AG04450 (cell line): Measurements from ENCODE around the gene GMDS. TPM values are rescaled to one million over a fixed set of nuclear protein-coding genes. Genes with fewer than 3 reads are reported as not detected.

Source experiments
- CTCF ChIA-PET: fragments of 300-600, 350-600 bp; formaldehyde crosslinking; extraction: SDS; loops from one replicate; lab custom pipeline; 2022; ENCODE audit warnings: antibody characterized with exemption, inconsistent platforms; lab: Charles Lee
- POLR2A ChIA-PET: fragments of 350-600 bp; formaldehyde crosslinking; extraction: SDS; loops from one replicate; lab custom pipeline; 2021; ENCODE audit warnings: antibody characterized with exemption, inconsistent platforms; lab: Yijun Ruan, JAX
- DNase-seq: peaks from one replicate; pipeline ENCODE4 v3.0.0-alpha.2; 2011; ENCODE audit warnings: low read depth, low spot score
- H3K27ac ChIP-seq: one replicate; pipeline ENCODE4 v1.5.1; 2012; ENCODE audit warnings: low read depth, low read length, control low read depth
- H3K27me3 ChIP-seq: one replicate; pipeline ENCODE4 v1.6.0; 2012; ENCODE audit warnings: low read length; ENCODE audit not compliant: control insufficient read depth, insufficient read depth
- H3K4me3 ChIP-seq: 2 replicates; pipeline ENCODE4 v1.5.1; 2011; ENCODE audit warnings: mild to moderate bottlenecking, low read depth, low read length, control low read depth
- H3K9me3 ChIP-seq: 2 replicates; pipeline ENCODE4 v1.5.1; 2012; ENCODE audit warnings: low read length; ENCODE audit not compliant: control insufficient read depth, insufficient read depth
- polyA plus RNA-seq: library from polyadenylated mRNA; depleted of rRNA; stranded (reverse); fragments of >200 nt; gene quantifications from 2 replicates; pipeline ENCODE4 v1.2.3, GENCODE V29; 2011
- TF ChIP-seq, protein P1 (sequence below): IDR thresholded peaks from 2 replicates; pipeline ENCODE4 v1.5.1; 2011; ENCODE audit warnings: low read depth, low read length, control low read depth, inconsistent platforms

GMDS gene
- polyA plus RNA-seq, 1 experiment: 26.4 TPM

DNA sequence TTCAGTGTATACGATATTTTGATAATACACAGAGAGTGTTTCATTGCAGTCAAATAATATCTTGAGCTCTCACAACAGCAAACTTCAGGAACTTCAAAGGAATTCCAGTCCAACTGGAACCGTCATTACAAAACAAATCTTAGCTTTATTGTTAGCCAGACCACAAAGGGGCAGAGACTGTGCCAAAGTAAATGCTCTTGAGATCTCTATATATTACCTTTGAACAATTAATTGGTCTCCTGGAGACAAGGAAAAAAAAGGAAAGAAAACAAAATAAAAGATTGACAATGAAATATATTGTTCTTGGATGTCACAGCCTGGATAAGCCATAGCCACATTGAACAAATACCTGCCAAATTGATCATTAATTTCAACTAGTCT is 565.7 kb downstream of the GMDS start:
- Histone ChIP-seq H3K4me3 (no peak overlapping the region), H3K27me3 (no peaks in the 10 kb centered on the region), H3K27ac (no peak overlapping the region), H3K9me3 (no peaks in the 10 kb centered on the region; the same call in 1 of the 2 replicates)
- TF ChIP-seq, protein P1, sequence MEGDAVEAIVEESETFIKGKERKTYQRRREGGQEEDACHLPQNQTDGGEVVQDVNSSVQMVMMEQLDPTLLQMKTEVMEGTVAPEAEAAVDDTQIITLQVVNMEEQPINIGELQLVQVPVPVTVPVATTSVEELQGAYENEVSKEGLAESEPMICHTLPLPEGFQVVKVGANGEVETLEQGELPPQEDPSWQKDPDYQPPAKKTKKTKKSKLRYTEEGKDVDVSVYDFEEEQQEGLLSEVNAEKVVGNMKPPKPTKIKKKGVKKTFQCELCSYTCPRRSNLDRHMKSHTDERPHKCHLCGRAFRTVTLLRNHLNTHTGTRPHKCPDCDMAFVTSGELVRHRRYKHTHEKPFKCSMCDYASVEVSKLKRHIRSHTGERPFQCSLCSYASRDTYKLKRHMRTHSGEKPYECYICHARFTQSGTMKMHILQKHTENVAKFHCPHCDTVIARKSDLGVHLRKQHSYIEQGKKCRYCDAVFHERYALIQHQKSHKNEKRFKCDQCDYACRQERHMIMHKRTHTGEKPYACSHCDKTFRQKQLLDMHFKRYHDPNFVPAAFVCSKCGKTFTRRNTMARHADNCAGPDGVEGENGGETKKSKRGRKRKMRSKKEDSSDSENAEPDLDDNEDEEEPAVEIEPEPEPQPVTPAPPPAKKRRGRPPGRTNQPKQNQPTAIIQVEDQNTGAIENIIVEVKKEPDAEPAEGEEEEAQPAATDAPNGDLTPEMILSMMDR: no peak
- CTCF ChIA-PET: interaction anchor here (2.3 kb wide), 1 partner anchor 425 kb away, joined by 5 read pairs; no protein-coding TSS in a partner anchor
- no peak for DNase-seq
- POLR2A ChIA-PET: no interaction called here

DNA sequence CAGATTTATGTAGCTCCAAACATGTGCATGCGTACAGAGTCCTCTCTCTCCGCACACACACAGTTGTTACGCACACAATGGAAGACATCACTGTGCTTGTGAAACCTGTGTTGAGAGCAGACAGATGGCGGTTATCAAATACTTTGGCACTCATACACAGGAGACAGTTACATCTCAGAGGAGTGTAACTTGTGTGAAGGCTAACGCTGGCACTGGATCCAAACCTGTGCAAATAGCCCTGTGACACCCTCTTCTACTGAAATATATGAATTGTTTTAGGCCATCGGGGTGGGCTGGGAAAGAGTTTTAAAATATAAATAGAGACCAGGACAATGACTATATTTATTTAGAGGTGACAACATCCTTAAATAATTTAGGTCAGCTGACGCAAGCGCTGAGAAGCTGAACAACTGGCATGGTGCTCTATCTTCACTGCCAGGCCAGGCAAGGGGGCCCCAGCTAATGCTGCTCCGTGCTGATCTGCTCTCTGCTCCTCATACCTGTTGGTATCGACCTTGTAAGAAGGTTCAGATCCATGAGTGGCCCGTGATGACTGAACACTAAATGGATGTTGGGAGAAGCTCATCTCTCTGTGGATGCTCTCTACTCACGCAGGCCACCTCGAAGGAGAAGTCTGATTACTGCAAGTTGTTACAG is 566.2 kb downstream of the GMDS start:
- TF ChIP-seq, protein P1: no peak
- POLR2A ChIA-PET: no interaction called here

GRCh38 chr6:1678201-1678600 is 567.2 kb downstream of the GMDS start:
- TF ChIP-seq, protein P1: no peak
- no peak for DNase-seq
- CTCF ChIA-PET: interaction anchor here (1.4 to 2.3 kb wide), 2 partner anchors 9 to 426 kb away, joined by 3 to 5 read pairs; no protein-coding TSS in a partner anchor
- no peak overlapping the region for H3K4me3 ChIP-seq
- POLR2A ChIA-PET: interaction anchor here (0.7 kb wide), 1 partner anchor 9 kb away, joined by 3 read pairs; no protein-coding TSS in a partner anchor
- H3K9me3 ChIP-seq: no peaks in the 10 kb centered on the region; the same call in 1 of the 2 replicates
- no peaks in the 10 kb centered on the region for H3K27me3 ChIP-seq
- H3K27ac ChIP-seq: no peak overlapping the region

More for the DNA sequence above, 566.2 kb downstream of the GMDS start:
- Histone ChIP-seq H3K9me3 (no peaks in the 10 kb centered on the region; the same call in 1 of the 2 replicates), H3K27ac (no peak overlapping the region), H3K4me3 (no peak overlapping the region), H3K27me3 (no peaks in the 10 kb centered on the region)
- CTCF ChIA-PET: interaction anchor here (2.3 kb wide), 1 partner anchor 425 kb away, joined by 5 read pairs; no protein-coding TSS in a partner anchor
- no peak for DNase-seq

GRCh38 chr6:1672379-1672778 is 573.0 kb downstream of the GMDS start:
- CTCF ChIA-PET: interaction anchor here (0.9 to 1.3 kb wide), 2 partner anchors 9 to 48 kb away, joined by 3 to 4 read pairs; no protein-coding TSS in a partner anchor
- Histone ChIP-seq H3K9me3 (no peaks in the 10 kb centered on the region), H3K27ac (no peak overlapping the region), H3K4me3 (no peak overlapping the region), H3K27me3 (no peaks in the 10 kb centered on the region)
- POLR2A ChIA-PET: no interaction called here
- TF ChIP-seq, protein P1: no peak
- DNase-seq: no peak
